Mucosa of descending colon (tissue), 3 donors: ENCODE results near the gene ANKRD35. TPM values are rescaled to one million over a fixed set of nuclear protein-coding genes. Genes with fewer than 3 reads are reported as not detected.
"Not testable (repeated sequence)": the region's sequence is repeated elsewhere in the genome, so short reads cannot be mapped to it uniquely, and the experiment has no call there.

Experiments
- ATAC-seq: fragments of 200-7000 bp; cut with Tn5 transposase; one replicate; pipeline ENCODE4 v1.9.1; 2020; ENCODE audit warnings: mild to moderate bottlenecking, moderate library complexity
- DNase-seq, 3 donors: peaks; one replicate each; pipeline ENCODE4 v3.0.0-alpha.2; 2020
- H3K36me3 ChIP-seq: fragments of 200-600 bp; one replicate; pipeline ENCODE4 v1.8.0; 2021; ENCODE audit warnings: low read depth, mild to moderate bottlenecking
- H3K4me1 ChIP-seq: fragments of 200-600 bp; one replicate; pipeline ENCODE4 v1.8.0; 2021; ENCODE audit warnings: low read depth, mild to moderate bottlenecking
- H3K4me3 ChIP-seq: fragments of 200-600 bp; one replicate; pipeline ENCODE4 v1.8.0; 2021; ENCODE audit warnings: mild to moderate bottlenecking
- H3K9me3 ChIP-seq: fragments of 200-600 bp; one replicate; pipeline ENCODE4 v1.8.0; 2021; ENCODE audit warnings: mild to moderate bottlenecking
- intact Hi-C, 2 donors: fragments of 100-400 bp; cut with DNase I in 1 of 2; cut with micrococcal nuclease in 1 of 2; formaldehyde crosslinking; loops; one replicate each; pipeline versions ENCODE4 v1.11.0 to v1.11.1; 2022; cut with DNase I, micrococcal nuclease
- total RNA-seq, 3 donors: library from RNA; stranded (reverse); fragmentation: NEBNext Ultra II Directional in 2 of 3; extraction: Animal tissue kit (Norgen Biotek cat#: 25700) in 2 of 3; gene quantifications; one replicate each; pipeline versions ENCODE4 v1.2.1 to v1.2.4, GENCODE V29; 2021 to 2023
- TF ChIP-seq, protein P1 (sequence below): fragments of 200-600 bp; IDR thresholded peaks from one replicate; pipeline ENCODE4 v1.8.0; 2022; ENCODE audit warnings: antibody characterized with exemption, mild to moderate bottlenecking
- donor health status: DM: no; HTN: no; CAD: no; lungs with moderate emphysema.
- donor health status: DM: no; HTN: no; CAD: no.
- donor health status: DM: no; HTN: yes; CAD: no.

Gene ANKRD35
- total RNA-seq, 3 donors from 2014 or later, result 0.26 to 5.6 (median 0.99) TPM

DNA sequence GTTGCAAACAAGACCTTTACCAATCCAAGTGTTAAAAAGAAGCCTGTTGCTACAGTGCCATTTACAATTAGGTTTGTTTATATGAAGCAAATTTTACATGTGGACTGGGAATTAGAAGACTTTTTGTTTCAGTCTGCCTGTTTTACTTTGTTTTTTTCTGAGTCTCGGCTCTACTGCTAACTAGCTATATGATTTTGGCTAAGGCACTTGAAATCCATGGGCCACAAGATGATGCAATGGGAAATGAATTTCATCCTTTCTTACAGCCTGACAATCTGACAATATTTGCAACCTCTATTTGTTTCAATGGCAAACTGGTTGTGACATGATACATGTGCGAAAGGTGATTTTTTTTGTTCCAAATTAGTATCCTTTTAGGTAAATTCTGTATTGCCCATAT, 36.6 kb upstream of the ANKRD35 start:
- Histone ChIP-seq H3K9me3 (no peaks in the 10 kb centered on the region), H3K4me3 (no peak overlapping the region), H3K36me3 (no peaks in the 10 kb centered on the region), H3K4me1 (peaks cover 26% of the 10 kb centered on the region)
- intact Hi-C loops, result no loop called here
- ATAC-seq (no peak), DNase-seq (no peak)
- TF ChIP-seq, protein P1, sequence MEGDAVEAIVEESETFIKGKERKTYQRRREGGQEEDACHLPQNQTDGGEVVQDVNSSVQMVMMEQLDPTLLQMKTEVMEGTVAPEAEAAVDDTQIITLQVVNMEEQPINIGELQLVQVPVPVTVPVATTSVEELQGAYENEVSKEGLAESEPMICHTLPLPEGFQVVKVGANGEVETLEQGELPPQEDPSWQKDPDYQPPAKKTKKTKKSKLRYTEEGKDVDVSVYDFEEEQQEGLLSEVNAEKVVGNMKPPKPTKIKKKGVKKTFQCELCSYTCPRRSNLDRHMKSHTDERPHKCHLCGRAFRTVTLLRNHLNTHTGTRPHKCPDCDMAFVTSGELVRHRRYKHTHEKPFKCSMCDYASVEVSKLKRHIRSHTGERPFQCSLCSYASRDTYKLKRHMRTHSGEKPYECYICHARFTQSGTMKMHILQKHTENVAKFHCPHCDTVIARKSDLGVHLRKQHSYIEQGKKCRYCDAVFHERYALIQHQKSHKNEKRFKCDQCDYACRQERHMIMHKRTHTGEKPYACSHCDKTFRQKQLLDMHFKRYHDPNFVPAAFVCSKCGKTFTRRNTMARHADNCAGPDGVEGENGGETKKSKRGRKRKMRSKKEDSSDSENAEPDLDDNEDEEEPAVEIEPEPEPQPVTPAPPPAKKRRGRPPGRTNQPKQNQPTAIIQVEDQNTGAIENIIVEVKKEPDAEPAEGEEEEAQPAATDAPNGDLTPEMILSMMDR, result no peak

DNA sequence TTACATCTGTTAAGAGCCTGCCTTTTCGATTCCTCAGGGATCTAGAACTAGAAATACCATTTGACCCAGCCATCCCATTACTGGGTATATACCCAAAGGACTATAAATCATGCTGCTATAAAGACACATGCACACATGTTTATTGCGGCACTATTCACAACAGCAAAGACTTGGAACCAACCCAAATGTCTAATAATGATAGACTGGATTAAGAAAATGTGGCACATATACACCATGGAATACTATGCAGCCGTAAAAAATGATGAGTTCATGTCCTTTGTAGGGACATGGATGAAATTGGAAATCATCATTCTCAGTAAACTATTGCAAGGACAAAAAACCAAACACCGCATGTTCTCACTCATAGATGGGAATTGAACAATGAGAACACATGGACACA, 34.6 kb upstream of the ANKRD35 start:
- intact Hi-C loops, H3K36me3 ChIP-seq, H3K9me3 ChIP-seq, ATAC-seq, DNase-seq, H3K4me3 ChIP-seq: not testable (repeated sequence)
- H3K4me1 ChIP-seq, result peaks cover 22% of the 10 kb centered on the region

DNA sequence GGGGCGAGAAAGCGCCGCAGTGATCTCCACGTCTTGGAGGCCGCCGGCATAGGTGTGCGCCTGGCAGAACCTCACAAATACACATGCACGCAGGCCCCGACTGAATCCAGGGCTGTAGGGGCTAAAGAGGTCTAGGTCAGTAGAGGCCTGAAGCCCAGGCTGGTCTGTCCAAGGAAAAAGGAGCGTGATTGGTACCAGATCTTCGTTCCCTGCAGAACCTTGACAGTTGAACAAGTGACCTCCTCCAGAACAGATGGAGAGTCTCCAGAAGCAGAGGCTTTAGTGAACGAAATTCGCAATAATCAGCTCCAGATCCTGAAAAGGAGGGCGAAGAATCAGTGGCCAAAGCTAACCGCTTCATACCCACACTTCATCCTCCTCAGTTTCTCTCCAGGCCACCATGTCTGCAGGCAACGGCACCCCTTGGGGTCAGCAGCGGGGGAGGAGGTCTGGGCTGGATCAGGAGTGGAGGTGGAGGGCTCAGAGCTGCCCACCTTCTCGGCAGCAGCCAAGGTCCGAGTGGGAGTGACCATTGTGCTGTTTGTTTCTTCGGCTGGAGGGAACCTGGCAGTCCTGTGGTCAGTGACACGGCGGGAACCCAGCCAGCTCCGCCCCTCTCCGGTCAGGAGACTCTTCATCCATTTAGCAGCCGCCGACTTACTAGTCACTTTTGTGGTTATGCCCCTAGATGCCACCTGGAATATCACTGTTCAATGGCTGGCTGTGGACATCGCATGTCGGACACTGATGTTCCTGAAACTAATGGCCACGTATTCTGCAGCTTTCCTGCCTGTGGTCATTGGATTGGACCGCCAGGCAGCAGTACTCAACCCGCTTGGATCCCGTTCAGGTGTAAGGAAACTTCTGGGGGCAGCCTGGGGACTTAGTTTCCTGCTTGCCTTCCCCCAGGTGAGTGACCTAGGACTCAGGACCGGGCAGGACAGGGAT, 33.6 kb upstream of the ANKRD35 start:
- no peaks in the 10 kb centered on the region for H3K9me3 ChIP-seq
- intact Hi-C loops, result loop anchor here in 1 of 2 donors (10.0 kb wide), 1 partner anchor 46 kb away; the partner anchor contains the start of genes ANKRD34A and POLR3GL
- peak overlapping the region; percentile 70 for H3K4me3 ChIP-seq
- ATAC-seq, result peak; percentile 93
- H3K4me1 ChIP-seq, result peaks cover 22% of the 10 kb centered on the region
- no peaks in the 10 kb centered on the region for H3K36me3 ChIP-seq
- TF ChIP-seq, protein P1, result no peak
- DNase-seq, result peak; percentile 68 to 83 (median 69)

DNA sequence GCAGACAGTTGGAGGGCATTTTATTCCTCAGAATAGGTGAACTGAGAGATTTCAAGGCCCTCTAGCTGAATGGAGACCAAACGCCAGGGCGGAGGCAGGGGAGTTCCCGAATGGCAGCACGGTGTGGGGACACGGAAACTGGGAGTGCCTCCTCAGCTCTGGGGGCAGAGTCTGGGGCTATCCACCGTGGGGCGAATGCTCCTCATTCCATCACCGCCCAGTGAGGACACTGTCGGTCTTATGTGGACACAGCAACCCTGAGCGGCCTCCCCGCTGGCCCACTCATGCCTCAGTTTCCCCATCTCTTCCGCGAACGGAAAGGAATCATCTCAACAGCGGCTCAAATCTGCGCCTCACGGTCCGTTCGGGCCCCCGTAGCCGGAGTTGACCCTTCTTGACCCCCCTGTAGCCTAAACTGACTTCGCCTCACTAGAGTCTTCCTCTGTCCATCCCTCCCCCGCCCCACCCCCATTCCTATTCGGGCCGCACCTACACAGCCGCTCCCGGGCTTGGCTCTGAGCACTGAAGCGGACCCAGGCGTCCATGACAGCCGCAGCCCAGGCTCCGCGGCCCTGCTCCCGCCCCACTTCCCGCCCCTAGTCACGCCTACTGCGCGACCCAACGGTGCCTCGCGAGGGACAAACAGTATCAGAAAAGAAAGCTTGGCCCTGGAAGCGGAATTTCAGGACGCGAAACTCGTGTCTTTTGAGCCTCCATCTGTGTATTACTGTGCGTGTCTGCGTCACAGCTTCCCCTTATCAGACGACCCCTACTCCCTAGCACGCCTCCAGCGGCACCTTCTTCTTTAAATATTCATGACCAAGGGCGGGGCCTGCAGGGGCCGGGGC, 32.7 kb upstream of the ANKRD35 start, which contains the start of gene PEX11B:
PEX11B (minus strand) TSS at position 574 of the 848 bp plus-strand sequence; CDS start at position 545, 29 bp downstream.
- TF ChIP-seq, protein P1, result no peak
- H3K4me1 ChIP-seq, result peaks cover 22% of the 10 kb centered on the region
- DNase-seq (peak; percentile 94 to 95 (median 94)), ATAC-seq (peak; percentile 96)
- no peaks in the 10 kb centered on the region for H3K36me3 ChIP-seq
- intact Hi-C loops, result loop anchor here in 1 of 2 donors (10.0 kb wide), 1 partner anchor 46 kb away; the partner anchor contains the start of genes ANKRD34A and POLR3GL
- no peaks in the 10 kb centered on the region for H3K9me3 ChIP-seq
- peak within 1 kb of the TSS; percentile 70 for H3K4me3 ChIP-seq

DNA sequence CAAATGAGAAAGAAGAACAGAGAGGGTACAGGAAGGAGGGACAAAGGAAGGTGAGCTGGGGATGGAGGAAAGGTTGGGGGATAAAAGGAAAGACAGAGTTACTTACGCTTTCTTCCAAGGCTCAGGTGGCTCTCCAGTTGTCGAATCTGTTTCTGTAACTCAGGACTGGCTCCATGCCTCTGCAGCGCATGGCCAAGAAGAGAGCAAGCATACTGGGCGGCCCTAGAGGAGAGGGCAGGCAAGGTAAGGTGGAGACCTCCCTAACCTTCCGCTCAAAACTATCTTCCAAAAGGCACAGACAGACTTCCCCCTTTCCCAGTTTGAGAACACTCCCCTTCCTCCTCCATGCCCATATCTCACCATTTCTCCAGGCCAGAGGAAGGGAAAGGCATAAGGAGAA, 31.9 kb upstream of the ANKRD35 start:
- DNase-seq, result no peak
- H3K4me3 ChIP-seq, result no peak overlapping the region
- TF ChIP-seq, protein P1, result no peak
- intact Hi-C loops, result loop anchor here in 1 of 2 donors (10.0 kb wide), 1 partner anchor 47 kb away; the partner anchor contains the start of genes ANKRD34A and POLR3GL
- no peak for ATAC-seq
- no peaks in the 10 kb centered on the region for H3K9me3 ChIP-seq
- H3K36me3 ChIP-seq, result no peaks in the 10 kb centered on the region
- peaks cover 22% of the 10 kb centered on the region for H3K4me1 ChIP-seq
